ENCODE data around the gene IL10. TPM values are rescaled to one million over a fixed set of nuclear protein-coding genes. Genes with fewer than 3 reads are reported as not detected.

Gene IL10
- polyA plus RNA-seq, 1 of the 3 experiments (the other 2 are of a cell fraction), result not detected

GRCh38 chr1:206728697-206728987 lies 43.7 kb downstream of the IL10 start:
- no peak overlapping the region for H3K4me3 ChIP-seq (ENCODE audit: low read depth in 2 of 2, low read length in 1 of 2)
- peaks cover 0 to 10% of the 10 kb centered on the region in 2 experiments; a peak in 1 of 4 replicates for H3K4me1 ChIP-seq (ENCODE audit: control insufficient read depth in 1 of 2, insufficient read depth in 2 of 2, low read depth in 1 of 2, low read length in 1 of 2)
- peaks cover 40% of the 10 kb centered on the region for H3K79me2 ChIP-seq (ENCODE audit: insufficient read depth)
- no peaks in the 10 kb centered on the region for H3K9me3 ChIP-seq
- no peak overlapping the region for H3K27ac ChIP-seq (ENCODE audit: low read depth in 2 of 2, low read length in 1 of 2)
- DNase-seq, result no peak
- CTCF ChIA-PET, result interaction anchor here (4.9 to 16.7 kb wide), 3 partner anchors 32 to 187 kb away, joined by 27 to 380 read pairs (median 42); no protein-coding TSS in a partner anchor
- H3K9ac ChIP-seq, result no peak overlapping the region
- no peaks in the 10 kb centered on the region for H3K27me3 ChIP-seq (ENCODE audit: insufficient read depth)
- no peaks in the 10 kb centered on the region for H3K9me2 ChIP-seq
- H3F3A ChIP-seq (replicated peaks; ENCODE audit: insufficient read depth), result no peaks in the 10 kb centered on the region
- peaks cover 58% of the 10 kb centered on the region for H4K20me1 ChIP-seq (ENCODE audit: insufficient read depth)
- WGBS (ENCODE audit: low lambda C conversion rate), result 100% methylated on average over 1 of the region's 9 CpGs
- POLR2A ChIA-PET, result no interaction called here
- TF ChIP-seq EP300 (IDR thresholded peaks at IDR 0.05; ENCODE audit: borderline replicate concordance in 1 of 2, low read depth in 1 of 2, low read length in 1 of 2) (no peak), ZBTB33 (IDR thresholded peaks at IDR 0.05; ENCODE audit: borderline replicate concordance, low read depth) (no peak), SMC3 (IDR thresholded peaks at IDR 0.05; ENCODE audit: low read depth, low read length) (no peak), YY1 (IDR thresholded peaks at IDR 0.05; ENCODE audit: low read depth) (no peak), GABPA (IDR thresholded peaks at IDR 0.05; ENCODE audit: low read depth) (no peak), FOXJ3 (CRISPR knock-in tag; IDR thresholded peaks at IDR 0.05) (no peak), CTCF (IDR thresholded peaks at IDR 0.05) (no peak), RCOR1 (IDR thresholded peaks at IDR 0.05; ENCODE audit: low read length) (no peak), MAX (IDR thresholded peaks at IDR 0.05; ENCODE audit: low read depth) (no peak), NRF1 (IDR thresholded peaks at IDR 0.05; ENCODE audit: low read depth, low read length) (no peak), RFX5 (IDR thresholded peaks at IDR 0.05; ENCODE audit: low read length) (no peak), JUND (IDR thresholded peaks at IDR 0.05) (no peak), USF1 (IDR thresholded peaks at IDR 0.05; ENCODE audit: borderline replicate concordance, low read depth) (no peak), EZH2phosphoT487 (IDR thresholded peaks at IDR 0.05; ENCODE audit: borderline replicate concordance, low read depth) (no peak), REST (IDR thresholded peaks at IDR 0.05; ENCODE audit: low read depth, low read length) (no peak), NFIC (IDR thresholded peaks at IDR 0.05; ENCODE audit: borderline replicate concordance) (no peak)
- no peak overlapping the region for H3K4me2 ChIP-seq
- no peak overlapping the region for H2AFZ ChIP-seq (ENCODE audit: low read depth)
- H3K36me3 ChIP-seq (replicated peaks in 1 of 2; ENCODE audit: control insufficient read depth in 1 of 2, insufficient read depth in 2 of 2, low read length in 1 of 2), result peaks cover 7 to 36% of the 10 kb centered on the region in 2 experiments
